Neutrophil (primary cell): Measurements from ENCODE around the gene SMIM7.

ENCODE experiments used
- H3K27ac ChIP-seq: fragments of 200-600 bp; sonication (generic); 2 replicates; pipeline ENCODE4 v1.5.1; 2016; ENCODE audit warnings: mild to moderate bottlenecking, moderate library complexity
- H3K27me3 ChIP-seq: fragments of 200-600 bp; sonication (generic); 2 replicates; pipeline ENCODE4 v1.6.0; 2016; ENCODE audit warnings: mild to moderate bottlenecking
- H3K36me3 ChIP-seq: fragments of 200-600 bp; sonication (generic); 2 replicates; pipeline ENCODE4 v1.5.1; 2017
- H3K4me1 ChIP-seq, 2 experiments: fragments of 200-600 bp in 1 of 2; sonication (generic) in 1 of 2; 1 replicate in 1 of 2; 2 replicates in 1 of 2; pipeline versions ENCODE4 v1.5.1 to v1.6.1; 2013 to 2016; ENCODE audit warnings: low read depth in 1 of 2, low read length in 1 of 2, mild to moderate bottlenecking in 1 of 2, moderate library complexity in 1 of 2; ENCODE audit not compliant: control insufficient read depth in 1 of 2, insufficient read depth in 1 of 2
- H3K4me3 ChIP-seq, 2 experiments: fragments of 200-600 bp in 1 of 2; sonication (generic) in 1 of 2; 1 replicate in 1 of 2; 2 replicates in 1 of 2; pipeline ENCODE4 v1.5.1; 2013 to 2016; ENCODE audit warnings: low read depth in 1 of 2, low read length in 1 of 2, mild to moderate bottlenecking in 1 of 2, moderate library complexity in 1 of 2
- H3K9me3 ChIP-seq: fragments of 200-600 bp; sonication (generic); 2 replicates; pipeline ENCODE4 v1.5.1; 2016
- CTCF ChIP-seq: fragments of 200-600 bp; sonication (generic); IDR thresholded peaks from 2 replicates; pipeline ENCODE4 v1.5.1; 2016; ENCODE audit warnings: antibody characterized with exemption

Gene SMIM7

DNA sequence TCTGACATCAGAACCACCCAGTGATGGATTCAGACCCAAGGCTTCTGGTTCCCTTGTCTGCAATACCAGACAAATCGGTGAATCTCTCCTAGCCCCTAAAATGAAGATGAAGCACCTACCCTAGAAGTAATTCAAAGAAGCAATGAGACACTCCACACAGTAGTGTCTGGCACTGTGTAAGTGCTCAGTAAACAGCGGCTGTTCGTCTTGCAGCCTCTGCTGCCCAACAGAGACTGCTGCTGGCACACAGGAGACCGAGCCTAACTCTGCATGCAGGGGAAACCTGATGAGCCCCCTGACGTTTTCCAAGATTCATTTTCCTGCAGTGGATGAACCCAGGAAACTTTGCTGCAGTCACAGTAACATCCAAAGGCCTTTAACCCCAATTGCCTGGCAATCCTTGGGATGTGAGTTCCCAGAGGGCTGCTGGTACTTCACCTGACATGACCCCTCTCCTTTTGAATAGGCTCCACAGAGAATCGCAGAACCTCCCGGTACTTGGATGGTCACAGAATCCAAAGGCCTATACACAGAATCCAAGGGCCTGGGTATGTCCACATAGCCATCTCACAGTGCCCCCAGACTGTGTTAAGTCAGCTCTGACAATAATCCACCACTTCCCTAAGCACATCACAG lies 38.7 kb downstream of the SMIM7 start:
- Histone ChIP-seq H3K36me3 (peaks cover 8% of the 10 kb centered on the region), H3K27me3 (no peaks in the 10 kb centered on the region), H3K4me3 (no peak overlapping the region), H3K27ac (no peak overlapping the region), H3K9me3 (no peaks in the 10 kb centered on the region), H3K4me1 (peaks cover 30 to 54% of the 10 kb centered on the region in 2 experiments)
- TF ChIP-seq CTCF = no peak

DNA sequence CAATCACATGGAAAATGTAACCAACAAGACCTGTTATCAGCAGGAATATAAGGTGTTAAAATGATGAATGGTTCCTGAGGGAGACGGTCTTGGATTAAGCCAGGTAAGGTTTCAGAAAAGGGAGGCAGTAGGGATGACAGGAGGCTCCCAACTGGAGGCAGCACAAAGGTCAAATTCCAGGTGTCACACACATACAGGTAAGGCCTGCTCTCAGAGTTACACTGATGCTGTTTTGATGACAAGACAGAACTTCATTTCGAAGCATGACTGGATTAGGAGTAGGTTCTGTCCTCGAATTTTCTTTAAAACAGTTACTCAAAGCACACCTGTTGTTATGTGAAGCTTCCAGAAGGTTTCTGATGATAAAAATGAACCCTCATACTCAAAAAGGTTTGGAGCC lies 39.4 kb downstream of the SMIM7 start:
- H3K4me3 ChIP-seq = no peak overlapping the region
- no peak overlapping the region for H3K27ac ChIP-seq
- no peaks in the 10 kb centered on the region for H3K27me3 ChIP-seq
- H3K36me3 ChIP-seq = peaks cover 8% of the 10 kb centered on the region
- no peak for TF ChIP-seq CTCF
- H3K4me1 ChIP-seq = peaks cover 29 to 54% of the 10 kb centered on the region in 2 experiments
- H3K9me3 ChIP-seq = no peaks in the 10 kb centered on the region

GRCh38 chr19:16620018-16620417 lies 39.9 kb downstream of the SMIM7 start:
- peaks cover 8% of the 10 kb centered on the region for H3K36me3 ChIP-seq
- H3K9me3 ChIP-seq = no peaks in the 10 kb centered on the region
- no peak for TF ChIP-seq CTCF
- H3K27me3 ChIP-seq = no peaks in the 10 kb centered on the region
- H3K4me3 ChIP-seq = no peak overlapping the region
- H3K4me1 ChIP-seq = peaks cover 27 to 53% of the 10 kb centered on the region in 2 experiments
- H3K27ac ChIP-seq = no peak overlapping the region

DNA sequence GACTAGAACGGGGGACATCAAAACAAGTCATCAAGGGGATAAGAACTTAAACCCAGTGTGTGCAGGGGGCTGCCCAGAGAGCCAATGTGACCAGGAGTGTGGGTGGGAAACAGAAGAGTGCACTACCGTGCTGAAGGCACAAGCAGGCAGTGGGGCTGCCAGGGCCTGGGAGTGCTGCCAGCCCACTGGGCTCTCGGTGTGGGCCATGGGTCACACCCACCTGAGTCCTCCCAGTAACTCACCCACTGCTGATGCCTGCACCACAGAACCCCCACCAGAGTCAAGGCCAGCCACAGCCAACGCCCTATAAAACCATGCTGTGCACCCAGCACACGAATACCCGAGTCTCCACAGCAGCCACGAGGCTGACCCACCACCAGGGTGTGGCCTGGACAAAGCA lies 40.5 kb downstream of the SMIM7 start:
- H3K4me3 ChIP-seq = no peak overlapping the region
- no peak overlapping the region for H3K27ac ChIP-seq
- H3K9me3 ChIP-seq = no peaks in the 10 kb centered on the region
- no peaks in the 10 kb centered on the region for H3K27me3 ChIP-seq
- no peak for TF ChIP-seq CTCF
- peaks cover 8% of the 10 kb centered on the region for H3K36me3 ChIP-seq
- peaks cover 27 to 53% of the 10 kb centered on the region in 2 experiments for H3K4me1 ChIP-seq

GRCh38 chr19:16618248-16618647 lies 41.7 kb downstream of the SMIM7 start:
- H3K4me1 ChIP-seq = peaks cover 39 to 54% of the 10 kb centered on the region in 2 experiments
- no peak for TF ChIP-seq CTCF
- H3K27ac ChIP-seq = no peak overlapping the region
- no peaks in the 10 kb centered on the region for H3K27me3 ChIP-seq
- no peaks in the 10 kb centered on the region for H3K9me3 ChIP-seq
- H3K36me3 ChIP-seq = peaks cover 4% of the 10 kb centered on the region
- no peak overlapping the region for H3K4me3 ChIP-seq
